Uterus (tissue), 2 donors: ENCODE data around the gene MFN1.

ENCODE experiments used
- CTCF ChIP-seq, 4 experiments: fragments of 200-600 bp in 2 of 4; fragments of 450-650 bp in 2 of 4; sonication (generic) in 2 of 4; IDR thresholded peaks; one replicate each; pipeline ENCODE4 v1.5.1; 2016 to 2019; ENCODE audit warnings: antibody characterized with exemption in 4 of 4, mild to moderate bottlenecking in 2 of 4, moderate library complexity in 1 of 4
- POLR2A ChIP-seq, 2 donors: fragments of 450-650 bp; IDR thresholded peaks; one replicate each; pipeline ENCODE4 v1.6.1; 2016; ENCODE audit warnings: antibody characterized with exemption in 2 of 2, mild to moderate bottlenecking in 1 of 2, moderate library complexity in 1 of 2

- TF ChIP-seq CTCF (IDR thresholded peaks at IDR 0.05) (no peak), POLR2A (IDR thresholded peaks at IDR 0.05) (no peak)
These were observed 22.1 kb downstream of the MFN1 start for GRCh38 chr3:179369621-179370020.
